ENCODE measurements around the gene MPPED2. TPM values are rescaled to one million over a fixed set of nuclear protein-coding genes. Genes with fewer than 3 reads are reported as not detected.
"Not testable (repeated sequence)": the region's sequence is repeated elsewhere in the genome, so short reads cannot be mapped to it uniquely, and the experiment has no call there.

MPPED2 gene
- total RNA-seq, 5 donors from 2014 or later (not counting 1 experiment from before 2014, with no cell fraction given) = 0.58 to 8.1 (median 0.99) TPM

- H3K36me3 ChIP-seq (ENCODE audit: control insufficient read depth in 2 of 2, extremely low read depth in 1 of 2, insufficient read depth in 1 of 2, low read length in 1 of 2); H3K9me3 ChIP-seq; H3K36me3 Mint-ChIP-seq; H3K4me3 ChIP-seq (ENCODE audit: control insufficient read depth in 1 of 2, extremely low read depth in 1 of 2, low read length in 1 of 2); H3K9me3 Mint-ChIP-seq; H3K27me3 ChIP-seq (replicated peaks in 1 of 2; ENCODE audit: control insufficient read depth in 2 of 2, extremely low read depth in 1 of 2, insufficient read depth in 2 of 2, low read length in 1 of 2); H3K4me1 Mint-ChIP-seq; POLR2A ChIA-PET; H3K27me3 Mint-ChIP-seq; H3K27ac ChIP-seq (ENCODE audit: low read length); CTCF ChIA-PET; H3K27ac Mint-ChIP-seq; H3K4me1 ChIP-seq (ENCODE audit: control insufficient read depth in 1 of 2, extremely low read depth in 1 of 2, insufficient read depth in 2 of 2, low read length in 2 of 2); ATAC-seq (replicated peaks in 1 of 4); DNase-seq; H3K4me3 Mint-ChIP-seq: not testable (repeated sequence)
- WGBS (ENCODE audit: insufficient coverage) = 60% methylated on average over 4 of the region's 6 CpGs
These were observed 31.6 kb downstream of the MPPED2 start for GRCh38 chr11:30554587-30554986.

GRCh38 chr11:30553521-30554110 is 32.5 kb downstream of the MPPED2 start:
- WGBS (ENCODE audit: insufficient coverage) = 81% methylated on average over 3 of the region's 3 CpGs
- ChIA-PET CTCF (no interaction called here), POLR2A (no interaction called here)
- H3K36me3 ChIP-seq (ENCODE audit: control insufficient read depth in 2 of 2, extremely low read depth in 1 of 2, insufficient read depth in 1 of 2, low read length in 1 of 2) = no peaks in the 10 kb centered on the region
- H3K36me3 Mint-ChIP-seq = no peaks in the 10 kb centered on the region
- H3K27ac Mint-ChIP-seq = no peak overlapping the region
- H3K9me3 Mint-ChIP-seq = no peaks in the 10 kb centered on the region
- ATAC-seq (replicated peaks in 1 of 4) (no peak), DNase-seq (no peak)
- no peak overlapping the region for H3K4me3 ChIP-seq (ENCODE audit: control insufficient read depth in 1 of 2, extremely low read depth in 1 of 2, low read length in 1 of 2)
- H3K4me1 ChIP-seq (ENCODE audit: control insufficient read depth in 1 of 2, extremely low read depth in 1 of 2, insufficient read depth in 2 of 2, low read length in 2 of 2) = no peaks in the 10 kb centered on the region
- H3K27me3 ChIP-seq (replicated peaks in 1 of 2; ENCODE audit: control insufficient read depth in 2 of 2, extremely low read depth in 1 of 2, insufficient read depth in 2 of 2, low read length in 1 of 2) = no peaks in the 10 kb centered on the region
- H3K27ac ChIP-seq (ENCODE audit: low read length) = no peak overlapping the region
- H3K27me3 Mint-ChIP-seq = no peaks in the 10 kb centered on the region
- H3K9me3 ChIP-seq = no peaks in the 10 kb centered on the region
- no peaks in the 10 kb centered on the region for H3K4me1 Mint-ChIP-seq
- H3K4me3 Mint-ChIP-seq = no peak overlapping the region

GRCh38 chr11:30552839-30553238 is 33.3 kb downstream of the MPPED2 start:
- H3K27ac ChIP-seq (ENCODE audit: low read length) = no peak overlapping the region
- 90% methylated on average over 3 of the region's 5 CpGs for WGBS (ENCODE audit: insufficient coverage)
- H3K36me3 ChIP-seq (ENCODE audit: control insufficient read depth in 2 of 2, extremely low read depth in 1 of 2, insufficient read depth in 1 of 2, low read length in 1 of 2) = no peaks in the 10 kb centered on the region
- Mint-ChIP-seq H3K27me3 (no peaks in the 10 kb centered on the region), H3K36me3 (no peaks in the 10 kb centered on the region), H3K27ac (no peak overlapping the region), H3K9me3 (no peaks in the 10 kb centered on the region), H3K4me3 (no peak overlapping the region), H3K4me1 (no peaks in the 10 kb centered on the region)
- ATAC-seq (replicated peaks in 1 of 4) (no peak), DNase-seq (no peak)
- ChIA-PET POLR2A (no interaction called here), CTCF (no interaction called here)
- no peaks in the 10 kb centered on the region for H3K27me3 ChIP-seq (replicated peaks in 1 of 2; ENCODE audit: control insufficient read depth in 2 of 2, extremely low read depth in 1 of 2, insufficient read depth in 2 of 2, low read length in 1 of 2)
- no peaks in the 10 kb centered on the region for H3K4me1 ChIP-seq (ENCODE audit: control insufficient read depth in 1 of 2, extremely low read depth in 1 of 2, insufficient read depth in 2 of 2, low read length in 2 of 2)
- no peak overlapping the region for H3K4me3 ChIP-seq (ENCODE audit: control insufficient read depth in 1 of 2, extremely low read depth in 1 of 2, low read length in 1 of 2)
- no peaks in the 10 kb centered on the region for H3K9me3 ChIP-seq

- no peak for ATAC-seq (replicated peaks in 1 of 4)
- Mint-ChIP-seq H3K4me3 (no peak overlapping the region), H3K36me3 (no peaks in the 10 kb centered on the region), H3K27me3 (no peaks in the 10 kb centered on the region), H3K27ac (no peak overlapping the region), H3K4me1 (no peaks in the 10 kb centered on the region), H3K9me3 (no peaks in the 10 kb centered on the region)
- Histone ChIP-seq H3K27ac (ENCODE audit: low read length) (no peak overlapping the region), H3K9me3 (no peaks in the 10 kb centered on the region), H3K36me3 (ENCODE audit: control insufficient read depth in 2 of 2, extremely low read depth in 1 of 2, insufficient read depth in 1 of 2, low read length in 1 of 2) (no peaks in the 10 kb centered on the region), H3K27me3 (replicated peaks in 1 of 2; ENCODE audit: control insufficient read depth in 2 of 2, extremely low read depth in 1 of 2, insufficient read depth in 2 of 2, low read length in 1 of 2) (no peaks in the 10 kb centered on the region), H3K4me3 (ENCODE audit: control insufficient read depth in 1 of 2, extremely low read depth in 1 of 2, low read length in 1 of 2) (no peak overlapping the region), H3K4me1 (ENCODE audit: control insufficient read depth in 1 of 2, extremely low read depth in 1 of 2, insufficient read depth in 2 of 2, low read length in 2 of 2) (no peaks in the 10 kb centered on the region)
- WGBS (ENCODE audit: insufficient coverage) = 80% methylated on average over 1 of the region's 4 CpGs
- ChIA-PET CTCF (no interaction called here), POLR2A (no interaction called here)
- DNase-seq = no peak
These were observed 36.1 kb downstream of the MPPED2 start for GRCh38 chr11:30550022-30550542.

GRCh38 chr11:30549565-30549964 is 36.6 kb downstream of the MPPED2 start:
- no peak for ATAC-seq (replicated peaks in 1 of 4)
- H3K27ac Mint-ChIP-seq = no peak overlapping the region

GRCh38 chr11:30546334-30546733 is 39.8 kb downstream of the MPPED2 start:
- H3K4me3 ChIP-seq (ENCODE audit: control insufficient read depth in 1 of 2, extremely low read depth in 1 of 2, low read length in 1 of 2) = no peak overlapping the region
- ATAC-seq (replicated peaks in 1 of 4) (no peak), DNase-seq (no peak)
- no peaks in the 10 kb centered on the region for H3K4me1 ChIP-seq (ENCODE audit: control insufficient read depth in 1 of 2, extremely low read depth in 1 of 2, insufficient read depth in 2 of 2, low read length in 2 of 2)
- Mint-ChIP-seq H3K27ac (no peak overlapping the region), H3K9me3 (no peaks in the 10 kb centered on the region), H3K4me3 (no peak overlapping the region), H3K36me3 (no peaks in the 10 kb centered on the region), H3K4me1 (no peaks in the 10 kb centered on the region), H3K27me3 (no peaks in the 10 kb centered on the region)
- no peaks in the 10 kb centered on the region for H3K9me3 ChIP-seq
- no CpG with 5 or more reads among the region's 1 CpG for WGBS (ENCODE audit: insufficient coverage)
- no peaks in the 10 kb centered on the region for H3K27me3 ChIP-seq (replicated peaks in 1 of 2; ENCODE audit: control insufficient read depth in 2 of 2, extremely low read depth in 1 of 2, insufficient read depth in 2 of 2, low read length in 1 of 2)
- ChIA-PET CTCF (no interaction called here), POLR2A (no interaction called here)
- H3K27ac ChIP-seq (ENCODE audit: low read length) = no peak overlapping the region
- no peaks in the 10 kb centered on the region for H3K36me3 ChIP-seq (ENCODE audit: control insufficient read depth in 2 of 2, extremely low read depth in 1 of 2, insufficient read depth in 1 of 2, low read length in 1 of 2)

More at GRCh38 chr11:30549565-30549964, 36.6 kb downstream of the MPPED2 start:
- no peak overlapping the region for H3K4me3 Mint-ChIP-seq
- H3K4me1 ChIP-seq (ENCODE audit: control insufficient read depth in 1 of 2, extremely low read depth in 1 of 2, insufficient read depth in 2 of 2, low read length in 2 of 2) = no peaks in the 10 kb centered on the region
- POLR2A ChIA-PET = no interaction called here
- no CpG with 5 or more reads among the region's 4 CpGs for WGBS (ENCODE audit: insufficient coverage)
- no peak overlapping the region for H3K4me3 ChIP-seq (ENCODE audit: control insufficient read depth in 1 of 2, extremely low read depth in 1 of 2, low read length in 1 of 2)
- no peak overlapping the region for H3K27ac ChIP-seq (ENCODE audit: low read length)
- no peaks in the 10 kb centered on the region for H3K27me3 Mint-ChIP-seq
- no peaks in the 10 kb centered on the region for H3K36me3 Mint-ChIP-seq
- no peaks in the 10 kb centered on the region for H3K9me3 Mint-ChIP-seq
- H3K4me1 Mint-ChIP-seq = no peaks in the 10 kb centered on the region
- DNase-seq = no peak
- CTCF ChIA-PET = no interaction called here
- H3K36me3 ChIP-seq (ENCODE audit: control insufficient read depth in 2 of 2, extremely low read depth in 1 of 2, insufficient read depth in 1 of 2, low read length in 1 of 2) = no peaks in the 10 kb centered on the region
- no peaks in the 10 kb centered on the region for H3K27me3 ChIP-seq (replicated peaks in 1 of 2; ENCODE audit: control insufficient read depth in 2 of 2, extremely low read depth in 1 of 2, insufficient read depth in 2 of 2, low read length in 1 of 2)
- H3K9me3 ChIP-seq = no peaks in the 10 kb centered on the region

- Histone ChIP-seq H3K36me3 (ENCODE audit: control insufficient read depth in 2 of 2, extremely low read depth in 1 of 2, insufficient read depth in 1 of 2, low read length in 1 of 2) (no peaks in the 10 kb centered on the region), H3K4me1 (ENCODE audit: control insufficient read depth in 1 of 2, extremely low read depth in 1 of 2, insufficient read depth in 2 of 2, low read length in 2 of 2) (no peaks in the 10 kb centered on the region), H3K4me3 (ENCODE audit: control insufficient read depth in 1 of 2, extremely low read depth in 1 of 2, low read length in 1 of 2) (no peak overlapping the region), H3K27ac (ENCODE audit: low read length) (no peak overlapping the region), H3K9me3 (no peaks in the 10 kb centered on the region), H3K27me3 (replicated peaks in 1 of 2; ENCODE audit: control insufficient read depth in 2 of 2, extremely low read depth in 1 of 2, insufficient read depth in 2 of 2, low read length in 1 of 2) (no peaks in the 10 kb centered on the region)
- ATAC-seq (replicated peaks in 1 of 4) (no peak), DNase-seq (no peak)
- 100% methylated on average over 1 of the region's 5 CpGs for WGBS (ENCODE audit: insufficient coverage)
- ChIA-PET POLR2A (no interaction called here), CTCF (no interaction called here)
- no peaks in the 10 kb centered on the region for H3K9me3 Mint-ChIP-seq
- H3K36me3 Mint-ChIP-seq = no peaks in the 10 kb centered on the region
- H3K27me3 Mint-ChIP-seq = no peaks in the 10 kb centered on the region
- no peak overlapping the region for H3K4me3 Mint-ChIP-seq
- H3K27ac Mint-ChIP-seq = no peak overlapping the region
- H3K4me1 Mint-ChIP-seq = no peaks in the 10 kb centered on the region
These were observed 40.6 kb downstream of the MPPED2 start for GRCh38 chr11:30545507-30545906.

All from T-cell (primary cell).